ENCODE measurements around the gene TWNK.

DNA sequence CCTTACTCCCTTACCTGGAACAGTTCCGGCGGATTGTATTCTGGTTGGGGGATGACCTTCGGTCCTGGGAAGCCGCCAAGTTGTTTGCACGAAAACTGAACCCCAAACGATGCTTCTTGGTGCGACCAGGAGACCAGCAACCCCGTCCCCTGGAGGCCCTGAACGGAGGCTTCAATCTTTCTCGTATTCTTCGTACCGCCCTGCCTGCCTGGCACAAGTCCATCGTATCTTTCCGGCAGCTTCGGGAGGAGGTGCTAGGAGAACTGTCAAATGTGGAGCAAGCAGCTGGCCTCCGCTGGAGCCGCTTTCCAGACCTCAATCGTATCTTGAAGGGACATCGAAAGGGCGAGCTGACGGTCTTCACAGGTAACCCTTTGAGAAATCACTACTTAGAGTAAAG lies 1.7 kb downstream of the TWNK start:
- TF ChIP-seq, protein P1, sequence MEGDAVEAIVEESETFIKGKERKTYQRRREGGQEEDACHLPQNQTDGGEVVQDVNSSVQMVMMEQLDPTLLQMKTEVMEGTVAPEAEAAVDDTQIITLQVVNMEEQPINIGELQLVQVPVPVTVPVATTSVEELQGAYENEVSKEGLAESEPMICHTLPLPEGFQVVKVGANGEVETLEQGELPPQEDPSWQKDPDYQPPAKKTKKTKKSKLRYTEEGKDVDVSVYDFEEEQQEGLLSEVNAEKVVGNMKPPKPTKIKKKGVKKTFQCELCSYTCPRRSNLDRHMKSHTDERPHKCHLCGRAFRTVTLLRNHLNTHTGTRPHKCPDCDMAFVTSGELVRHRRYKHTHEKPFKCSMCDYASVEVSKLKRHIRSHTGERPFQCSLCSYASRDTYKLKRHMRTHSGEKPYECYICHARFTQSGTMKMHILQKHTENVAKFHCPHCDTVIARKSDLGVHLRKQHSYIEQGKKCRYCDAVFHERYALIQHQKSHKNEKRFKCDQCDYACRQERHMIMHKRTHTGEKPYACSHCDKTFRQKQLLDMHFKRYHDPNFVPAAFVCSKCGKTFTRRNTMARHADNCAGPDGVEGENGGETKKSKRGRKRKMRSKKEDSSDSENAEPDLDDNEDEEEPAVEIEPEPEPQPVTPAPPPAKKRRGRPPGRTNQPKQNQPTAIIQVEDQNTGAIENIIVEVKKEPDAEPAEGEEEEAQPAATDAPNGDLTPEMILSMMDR (IDR thresholded peaks at IDR 0.05; ENCODE audit: low read depth, low read length, poor library complexity, severe bottlenecking): no peak
- TF ChIP-seq EZH2phosphoT487 (IDR thresholded peaks at IDR 0.05; ENCODE audit: borderline replicate concordance, low read length): no peak

Measured in DOHH2 (cell line).